HG03175 (cell line): Measurements from ENCODE around the gene MLF2.

Experiments
- ATAC-seq: cut with Tn5 transposase; IDR thresholded peaks from one replicate; pipeline ENCODE4 v1.9.1; 2021; ENCODE audit warnings: mild to moderate bottlenecking, moderate library complexity; ENCODE audit not compliant: unreplicated experiment

Gene MLF2

GRCh38 chr12:6778574-6779550 is 25.9 kb upstream of the MLF2 start:
- ATAC-seq = peak; percentile 81

- ATAC-seq = no peak
These were observed 25.3 kb upstream of the MLF2 start for GRCh38 chr12:6778217-6778573.

- ATAC-seq = no peak
These were observed 24.4 kb upstream of the MLF2 start for GRCh38 chr12:6777386-6777785.

GRCh38 chr12:6775185-6776174 is 22.5 kb upstream of the MLF2 start:
- no peak for ATAC-seq

GRCh38 chr12:6774499-6775062 is 21.6 kb upstream of the MLF2 start:
- no peak for ATAC-seq

GRCh38 chr12:6773590-6774351 is 20.8 kb upstream of the MLF2 start:
- no peak for ATAC-seq

GRCh38 chr12:6772726-6773589 is 20.0 kb upstream of the MLF2 start:
- no peak for ATAC-seq

GRCh38 chr12:6772331-6772695 is 19.4 kb upstream of the MLF2 start, which contains the start of gene LAG3:
Gene LAG3 (plus strand): TSS chr12:6772520. CDS start chr12:6772853, 333 bp downstream.
- no peak for ATAC-seq

- ATAC-seq = no peak
These were observed 18.8 kb upstream of the MLF2 start for GRCh38 chr12:6771509-6772330.

- no peak for ATAC-seq
These were observed 18.2 kb upstream of the MLF2 start for GRCh38 chr12:6771091-6771495.

GRCh38 chr12:6770600-6770999 is 17.7 kb upstream of the MLF2 start:
- ATAC-seq = no peak

GRCh38 chr12:6770094-6770493 is 17.2 kb upstream of the MLF2 start:
- ATAC-seq = no peak

- no peak for ATAC-seq
These were observed 16.7 kb upstream of the MLF2 start for GRCh38 chr12:6769666-6770065.

GRCh38 chr12:6768990-6769389 is 16.0 kb upstream of the MLF2 start:
- no peak for ATAC-seq

GRCh38 chr12:6768437-6768914 is 15.5 kb upstream of the MLF2 start:
- no peak for ATAC-seq

- no peak for ATAC-seq
These were observed 14.7 kb upstream of the MLF2 start for GRCh38 chr12:6767353-6768319.

GRCh38 chr12:6766651-6767349 is 13.9 kb upstream of the MLF2 start:
- ATAC-seq = peak; percentile 52
